ENCODE results near the gene ZNF497.

The ZNF497 gene

DNA sequence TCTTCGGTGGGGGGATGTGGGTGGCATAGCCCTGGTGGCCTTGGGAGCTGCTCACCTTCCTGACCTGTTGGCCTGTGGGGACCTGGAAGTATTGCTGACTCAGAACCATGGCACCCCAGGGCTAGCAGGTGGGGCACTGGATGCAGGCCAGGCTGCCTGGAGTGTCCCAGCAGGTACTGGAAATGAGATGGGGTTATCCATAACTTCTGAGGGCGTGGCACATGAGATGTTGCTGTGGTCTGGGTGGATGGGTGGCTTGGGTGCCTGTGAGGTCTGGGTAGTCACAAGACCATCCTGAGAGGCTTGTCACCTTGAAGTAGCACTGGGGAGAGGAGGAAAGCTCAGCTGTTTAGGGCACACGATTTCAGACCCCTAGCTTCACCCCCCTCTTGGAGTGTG is 32.3 kb upstream of the ZNF497 start (continued):
- TF ChIP-seq ZNF658 (tag by site-specific recombination; IDR thresholded peaks at IDR 0.05) (no peak), KLF8 (tag by site-specific recombination; IDR thresholded peaks at IDR 0.05) (peak; percentile 9; the same call in 1 of the 2 replicates), ZNF670 (tag by site-specific recombination; IDR thresholded peaks at IDR 0.05; ENCODE audit: low read depth) (no peak), ZNF571 (tag by site-specific recombination; IDR thresholded peaks at IDR 0.05) (no peak), ZBTB7A (tag by site-specific recombination; IDR thresholded peaks at IDR 0.05; ENCODE audit: low read depth) (no peak), ZNF155 (tag by site-specific recombination; IDR thresholded peaks at IDR 0.05) (no peak), ZNF544 (tag by site-specific recombination; IDR thresholded peaks at IDR 0.05) (no peak), KLF1 (tag by site-specific recombination; IDR thresholded peaks at IDR 0.05) (peak; percentile 66; the same call in 1 of the 2 replicates), KLF16 (tag by site-specific recombination; IDR thresholded peaks at IDR 0.05) (no peak), YY2 (tag by site-specific recombination; IDR thresholded peaks at IDR 0.05) (no peak), SCRT2 (tag by site-specific recombination; IDR thresholded peaks at IDR 0.05) (0 out of 2 replicates have a peak, but pooled peaks have one; percentile 25)
- TF ChIP-seq, protein P1, sequence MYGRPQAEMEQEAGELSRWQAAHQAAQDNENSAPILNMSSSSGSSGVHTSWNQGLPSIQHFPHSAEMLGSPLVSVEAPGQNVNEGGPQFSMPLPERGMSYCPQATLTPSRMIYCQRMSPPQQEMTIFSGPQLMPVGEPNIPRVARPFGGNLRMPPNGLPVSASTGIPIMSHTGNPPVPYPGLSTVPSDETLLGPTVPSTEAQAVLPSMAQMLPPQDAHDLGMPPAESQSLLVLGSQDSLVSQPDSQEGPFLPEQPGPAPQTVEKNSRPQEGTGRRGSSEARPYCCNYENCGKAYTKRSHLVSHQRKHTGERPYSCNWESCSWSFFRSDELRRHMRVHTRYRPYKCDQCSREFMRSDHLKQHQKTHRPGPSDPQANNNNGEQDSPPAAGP (tag by site-specific recombination; IDR thresholded peaks at IDR 0.05) = peak; percentile 21; the same call in 1 of the 2 replicates
- TF ChIP-seq, protein P2, sequence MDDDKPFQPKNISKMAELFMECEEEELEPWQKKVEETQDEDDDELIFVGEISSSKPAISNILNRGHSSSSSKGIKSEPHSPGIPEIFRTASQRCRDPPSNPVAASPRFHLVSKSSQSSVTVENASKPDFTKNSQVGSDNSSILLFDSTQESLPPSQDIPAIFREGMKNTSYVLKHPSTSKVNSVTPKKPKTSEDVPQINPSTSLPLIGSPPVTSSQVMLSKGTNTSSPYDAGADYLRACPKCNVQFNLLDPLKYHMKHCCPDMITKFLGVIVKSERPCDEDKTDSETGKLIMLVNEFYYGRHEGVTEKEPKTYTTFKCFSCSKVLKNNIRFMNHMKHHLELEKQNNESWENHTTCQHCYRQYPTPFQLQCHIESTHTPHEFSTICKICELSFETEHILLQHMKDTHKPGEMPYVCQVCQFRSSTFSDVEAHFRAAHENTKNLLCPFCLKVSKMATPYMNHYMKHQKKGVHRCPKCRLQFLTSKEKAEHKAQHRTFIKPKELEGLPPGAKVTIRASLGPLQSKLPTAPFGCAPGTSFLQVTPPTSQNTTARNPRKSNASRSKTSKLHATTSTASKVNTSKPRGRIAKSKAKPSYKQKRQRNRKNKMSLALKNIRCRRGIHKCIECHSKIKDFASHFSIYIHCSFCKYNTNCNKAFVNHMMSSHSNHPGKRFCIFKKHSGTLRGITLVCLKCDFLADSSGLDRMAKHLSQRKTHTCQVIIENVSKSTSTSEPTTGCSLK (tag by site-specific recombination; IDR thresholded peaks at IDR 0.05) = no peak

DNA sequence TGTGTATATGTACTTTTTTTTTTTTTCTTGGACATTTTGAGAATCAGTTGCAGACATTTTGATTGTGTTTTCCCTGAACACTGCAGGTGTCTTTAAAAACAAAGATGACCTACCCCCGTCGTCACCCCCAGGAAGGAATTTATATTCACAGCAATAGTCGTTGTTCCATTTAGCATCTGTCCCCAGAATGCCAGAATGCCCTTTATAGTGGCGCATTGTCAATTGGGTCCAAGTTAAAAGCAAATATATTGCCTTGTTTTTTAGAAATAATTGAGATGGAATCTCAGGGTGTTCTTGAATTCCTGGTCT is 31.1 kb upstream of the ZNF497 start:
- TF ChIP-seq TRIM28 (IDR thresholded peaks at IDR 0.05; ENCODE audit: borderline replicate concordance, low read length) (no peak), TCF7L2 (IDR thresholded peaks at IDR 0.05; ENCODE audit: borderline replicate concordance, low read depth, low read length) (no peak), GLIS1 (tag by site-specific recombination; IDR thresholded peaks at IDR 0.05) (peak; percentile 61; the same call in 1 of the 2 replicates)
- TF ChIP-seq, protein P3, sequence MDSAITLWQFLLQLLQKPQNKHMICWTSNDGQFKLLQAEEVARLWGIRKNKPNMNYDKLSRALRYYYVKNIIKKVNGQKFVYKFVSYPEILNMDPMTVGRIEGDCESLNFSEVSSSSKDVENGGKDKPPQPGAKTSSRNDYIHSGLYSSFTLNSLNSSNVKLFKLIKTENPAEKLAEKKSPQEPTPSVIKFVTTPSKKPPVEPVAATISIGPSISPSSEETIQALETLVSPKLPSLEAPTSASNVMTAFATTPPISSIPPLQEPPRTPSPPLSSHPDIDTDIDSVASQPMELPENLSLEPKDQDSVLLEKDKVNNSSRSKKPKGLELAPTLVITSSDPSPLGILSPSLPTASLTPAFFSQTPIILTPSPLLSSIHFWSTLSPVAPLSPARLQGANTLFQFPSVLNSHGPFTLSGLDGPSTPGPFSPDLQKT (IDR thresholded peaks at IDR 0.05; ENCODE audit: borderline replicate concordance, low read depth, low read length) = no peak
- H3K36me3 ChIP-seq (ENCODE audit: control insufficient read depth in 2 of 2, insufficient read depth in 1 of 2, low read length in 2 of 2) = peaks cover 59 to 71% of the 10 kb centered on the region in 2 experiments
- H3K4me1 ChIP-seq (ENCODE audit: control insufficient read depth, insufficient read depth, low read length) = no peaks in the 10 kb centered on the region
- CTCF ChIA-PET = no interaction called here
- no peaks in the 10 kb centered on the region for H3K9me3 ChIP-seq (ENCODE audit: control insufficient read depth, insufficient read depth, low read depth, low read length)
- POLR2A ChIA-PET = no interaction called here
- no peak overlapping the region for H3K4me3 ChIP-seq (ENCODE audit: low read depth, low read length)
- H3K27ac ChIP-seq (ENCODE audit: extremely low read depth, low read depth, low read length) = no peak overlapping the region

GRCh38 chr19:58392945-58393724 is 30.6 kb upstream of the ZNF497 start:
- ChIA-PET POLR2A (interaction anchor here (1.9 kb wide), 2 partner anchors 15 to 31 kb away, joined by 4 to 9 read pairs; partner anchors contain the start of genes ZNF497 and ZNF584), CTCF (interaction anchor here (1.2 kb wide), 1 partner anchor 126 kb away, joined by 4 read pairs; the partner anchor contains the start of gene ZBTB45)
- no peak overlapping the region for H3K4me3 ChIP-seq (ENCODE audit: low read depth, low read length)
- peaks cover 3% of the 10 kb centered on the region; the same call in 1 of the 2 replicates for H3K4me1 ChIP-seq (ENCODE audit: control insufficient read depth, insufficient read depth, low read length)
- no peak overlapping the region for H3K27ac ChIP-seq (ENCODE audit: extremely low read depth, low read depth, low read length)
- no peaks in the 10 kb centered on the region for H3K9me3 ChIP-seq (ENCODE audit: control insufficient read depth, insufficient read depth, low read depth, low read length)
- H3K36me3 ChIP-seq (ENCODE audit: control insufficient read depth in 2 of 2, insufficient read depth in 1 of 2, low read length in 2 of 2) = peaks cover 64 to 76% of the 10 kb centered on the region in 2 experiments
- TF ChIP-seq ZNF623 (tag by site-specific recombination; IDR thresholded peaks at IDR 0.05) (no peak), ZFP37 (tag by site-specific recombination; IDR thresholded peaks at IDR 0.05) (no peak), ZNF830 (tag by site-specific recombination; IDR thresholded peaks at IDR 0.05; ENCODE audit: low read depth) (no peak)
- TF ChIP-seq, protein P4, sequence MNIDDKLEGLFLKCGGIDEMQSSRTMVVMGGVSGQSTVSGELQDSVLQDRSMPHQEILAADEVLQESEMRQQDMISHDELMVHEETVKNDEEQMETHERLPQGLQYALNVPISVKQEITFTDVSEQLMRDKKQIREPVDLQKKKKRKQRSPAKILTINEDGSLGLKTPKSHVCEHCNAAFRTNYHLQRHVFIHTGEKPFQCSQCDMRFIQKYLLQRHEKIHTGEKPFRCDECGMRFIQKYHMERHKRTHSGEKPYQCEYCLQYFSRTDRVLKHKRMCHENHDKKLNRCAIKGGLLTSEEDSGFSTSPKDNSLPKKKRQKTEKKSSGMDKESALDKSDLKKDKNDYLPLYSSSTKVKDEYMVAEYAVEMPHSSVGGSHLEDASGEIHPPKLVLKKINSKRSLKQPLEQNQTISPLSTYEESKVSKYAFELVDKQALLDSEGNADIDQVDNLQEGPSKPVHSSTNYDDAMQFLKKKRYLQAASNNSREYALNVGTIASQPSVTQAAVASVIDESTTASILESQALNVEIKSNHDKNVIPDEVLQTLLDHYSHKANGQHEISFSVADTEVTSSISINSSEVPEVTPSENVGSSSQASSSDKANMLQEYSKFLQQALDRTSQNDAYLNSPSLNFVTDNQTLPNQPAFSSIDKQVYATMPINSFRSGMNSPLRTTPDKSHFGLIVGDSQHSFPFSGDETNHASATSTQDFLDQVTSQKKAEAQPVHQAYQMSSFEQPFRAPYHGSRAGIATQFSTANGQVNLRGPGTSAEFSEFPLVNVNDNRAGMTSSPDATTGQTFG (tag by site-specific recombination; IDR thresholded peaks at IDR 0.05; ENCODE audit: borderline replicate concordance) = no peak
- TF ChIP-seq, protein P5, sequence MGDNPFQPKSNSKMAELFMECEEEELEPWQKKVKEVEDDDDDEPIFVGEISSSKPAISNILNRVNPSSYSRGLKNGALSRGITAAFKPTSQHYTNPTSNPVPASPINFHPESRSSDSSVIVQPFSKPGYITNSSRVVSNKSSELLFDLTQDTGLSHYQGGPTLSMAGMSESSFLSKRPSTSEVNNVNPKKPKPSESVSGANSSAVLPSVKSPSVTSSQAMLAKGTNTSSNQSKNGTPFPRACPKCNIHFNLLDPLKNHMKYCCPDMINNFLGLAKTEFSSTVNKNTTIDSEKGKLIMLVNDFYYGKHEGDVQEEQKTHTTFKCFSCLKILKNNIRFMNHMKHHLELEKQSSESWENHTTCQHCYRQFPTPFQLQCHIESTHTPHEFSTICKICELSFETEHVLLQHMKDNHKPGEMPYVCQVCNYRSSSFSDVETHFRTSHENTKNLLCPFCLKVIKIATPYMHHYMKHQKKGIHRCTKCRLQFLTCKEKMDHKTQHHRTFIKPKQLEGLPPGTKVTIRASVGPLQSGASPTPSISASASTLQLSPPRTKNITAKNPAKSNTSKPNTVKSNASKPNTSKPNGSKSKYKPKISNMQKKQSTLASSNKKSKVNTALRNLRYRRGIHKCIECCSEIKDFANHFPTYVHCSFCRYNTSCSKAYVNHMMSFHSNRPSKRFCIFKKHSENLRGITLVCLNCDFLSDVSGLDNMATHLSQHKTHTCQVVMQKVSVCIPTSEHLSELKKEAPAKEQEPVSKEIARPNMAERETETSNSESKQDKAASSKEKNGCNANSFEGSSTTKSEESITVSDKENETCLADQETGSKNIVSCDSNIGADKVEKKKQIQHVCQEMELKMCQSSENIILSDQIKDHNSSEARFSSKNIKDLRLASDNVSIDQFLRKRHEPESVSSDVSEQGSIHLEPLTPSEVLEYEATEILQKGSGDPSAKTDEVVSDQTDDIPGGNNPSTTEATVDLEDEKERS (tag by site-specific recombination; IDR thresholded peaks at IDR 0.05) = no peak
